OCI-LY1 (cell line): ENCODE measurements around the gene ZDHHC14.

Source experiments
- H2AFZ ChIP-seq: fragments of 200-600 bp; sonication (generic), shearing (Covaris generic); 2 replicates; pipeline ENCODE4 v1.6.0; 2014; ENCODE audit warnings: antibody characterized with exemption, mild to moderate bottlenecking, low read length
- H3F3A ChIP-seq: fragments of 200-600 bp; sonication (generic), shearing (Covaris generic); 2 replicates; pipeline ENCODE4 v1.6.0; 2014; ENCODE audit warnings: mild to moderate bottlenecking, antibody characterized with exemption, low read length, moderate library complexity; ENCODE audit not compliant: insufficient read depth
- H3K27ac ChIP-seq: fragments of 200-600 bp; sonication (generic); 2 replicates; pipeline ENCODE4 v1.5.1; 2014; ENCODE audit warnings: low read length, mixed run types, mild to moderate bottlenecking, low read depth; ENCODE audit not compliant: poor library complexity, severe bottlenecking
- H3K27me3 ChIP-seq: fragments of 200-600 bp; sonication (generic); 2 replicates; pipeline ENCODE4 v1.6.0; 2014; ENCODE audit warnings: antibody characterized with exemption, mild to moderate bottlenecking, low read length, moderate library complexity; ENCODE audit not compliant: insufficient read depth
- H3K36me3 ChIP-seq: fragments of 200-600 bp; sonication (generic); 2 replicates; pipeline ENCODE4 v1.6.1; 2014; ENCODE audit warnings: mild to moderate bottlenecking, antibody characterized with exemption, low read length, moderate library complexity, mixed read lengths; ENCODE audit not compliant: insufficient read depth
- H3K4me1 ChIP-seq: fragments of 200-600 bp; sonication (generic); 2 replicates; pipeline ENCODE4 v1.5.1; 2014; ENCODE audit warnings: mild to moderate bottlenecking, low read length, moderate library complexity; ENCODE audit not compliant: insufficient read depth, severe bottlenecking
- H3K4me2 ChIP-seq: fragments of 200-600 bp; sonication (generic), shearing (Covaris generic); 2 replicates; pipeline ENCODE4 v1.6.1; 2014; ENCODE audit warnings: low read length
- H3K4me3 ChIP-seq: fragments of 200-600 bp; sonication (generic); 2 replicates; pipeline ENCODE4 v1.5.1; 2014; ENCODE audit warnings: low read length, low read depth, mild to moderate bottlenecking, mixed read lengths; ENCODE audit not compliant: poor library complexity, severe bottlenecking
- H3K79me2 ChIP-seq: fragments of 200-600 bp; shearing (Covaris generic); 2 replicates; pipeline ENCODE4 v1.6.1; 2016; ENCODE audit warnings: mixed run types, low read length, mixed read lengths; ENCODE audit not compliant: insufficient read depth
- H3K9ac ChIP-seq: fragments of 200-600 bp; sonication (generic), shearing (Covaris generic); 2 replicates; pipeline ENCODE4 v1.6.1; 2014; ENCODE audit warnings: mild to moderate bottlenecking, low read length, mixed read lengths
- H3K9me2 ChIP-seq: fragments of 200-600 bp; sonication (generic), shearing (Covaris generic); 2 replicates; pipeline ENCODE4 v1.6.1; 2014; ENCODE audit warnings: low read depth, mild to moderate bottlenecking, low read length, mixed read lengths
- H3K9me3 ChIP-seq: fragments of 200-600 bp; shearing (Covaris generic); 2 replicates; pipeline ENCODE4 v1.6.1; 2014; ENCODE audit warnings: low read length, mixed read lengths
- H4K20me1 ChIP-seq: fragments of 200-600 bp; sonication (generic), shearing (Covaris generic); 2 replicates; pipeline ENCODE4 v1.6.0; 2016; ENCODE audit warnings: mild to moderate bottlenecking, low read length; ENCODE audit not compliant: insufficient read depth
- EZH2 ChIP-seq: fragments of 200-600 bp; sonication (generic), shearing (Covaris generic); IDR thresholded peaks from 2 replicates; pipeline ENCODE4 v1.8.0; 2017; ENCODE audit warnings: borderline replicate concordance, mixed run types, mild to moderate bottlenecking, antibody characterized with exemption, low read length, moderate library complexity, mixed read lengths
- TF ChIP-seq, protein P1 (sequence below): fragments of 200-600 bp; sonication (generic), shearing (Covaris generic); IDR thresholded peaks from 2 replicates; pipeline ENCODE4 v1.5.1; 2017; ENCODE audit warnings: mild to moderate bottlenecking, antibody characterized with exemption, low read length, moderate library complexity, mixed read lengths

Gene ZDHHC14

DNA sequence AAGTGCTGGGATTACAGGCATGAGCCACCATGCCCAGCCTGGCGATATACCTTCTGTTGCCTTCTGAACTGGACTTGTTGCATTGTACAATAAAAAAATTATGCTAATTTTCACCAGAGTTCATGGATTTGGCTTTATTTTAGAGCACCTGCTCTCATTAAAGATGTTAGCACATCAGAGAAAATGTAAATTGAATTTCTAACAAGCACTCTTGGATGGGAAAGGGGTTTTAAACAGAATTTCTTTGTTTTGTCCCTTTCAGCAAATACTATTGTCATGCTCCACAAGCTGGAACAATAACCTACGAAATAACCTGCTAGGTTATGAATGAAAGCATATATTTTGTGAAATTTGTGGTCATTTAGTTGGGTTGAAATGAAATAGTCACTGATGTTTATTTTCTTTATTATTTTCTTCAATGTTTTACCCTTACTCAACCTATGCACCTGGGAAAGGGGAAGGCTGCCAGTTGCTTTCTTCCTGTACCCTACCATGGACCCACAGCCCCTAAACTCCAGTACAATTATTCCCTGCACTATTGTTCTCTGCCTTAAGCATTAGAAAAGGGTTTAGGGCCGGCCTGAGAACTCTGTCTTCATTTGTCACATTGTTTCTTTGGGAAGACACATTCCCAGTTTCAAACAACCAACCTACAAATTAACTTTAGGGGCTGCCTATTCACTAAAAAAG, 22.2 kb downstream of the ZDHHC14 start:
- H4K20me1 ChIP-seq, result no peaks in the 10 kb centered on the region
- no peaks in the 10 kb centered on the region for H3K36me3 ChIP-seq
- no peak overlapping the region for H3K4me3 ChIP-seq
- no peaks in the 10 kb centered on the region for H3K9me3 ChIP-seq
- no peak overlapping the region for H3K27ac ChIP-seq
- no peak overlapping the region for H3K4me2 ChIP-seq
- no peaks in the 10 kb centered on the region for H3K79me2 ChIP-seq
- H3K27me3 ChIP-seq, result no peaks in the 10 kb centered on the region; the same call in 1 of the 2 replicates
- no peak overlapping the region for H2AFZ ChIP-seq
- no peaks in the 10 kb centered on the region for H3K9me2 ChIP-seq
- no peak overlapping the region for H3K9ac ChIP-seq
- H3K4me1 ChIP-seq, result no peaks in the 10 kb centered on the region
- TF ChIP-seq, protein P1, sequence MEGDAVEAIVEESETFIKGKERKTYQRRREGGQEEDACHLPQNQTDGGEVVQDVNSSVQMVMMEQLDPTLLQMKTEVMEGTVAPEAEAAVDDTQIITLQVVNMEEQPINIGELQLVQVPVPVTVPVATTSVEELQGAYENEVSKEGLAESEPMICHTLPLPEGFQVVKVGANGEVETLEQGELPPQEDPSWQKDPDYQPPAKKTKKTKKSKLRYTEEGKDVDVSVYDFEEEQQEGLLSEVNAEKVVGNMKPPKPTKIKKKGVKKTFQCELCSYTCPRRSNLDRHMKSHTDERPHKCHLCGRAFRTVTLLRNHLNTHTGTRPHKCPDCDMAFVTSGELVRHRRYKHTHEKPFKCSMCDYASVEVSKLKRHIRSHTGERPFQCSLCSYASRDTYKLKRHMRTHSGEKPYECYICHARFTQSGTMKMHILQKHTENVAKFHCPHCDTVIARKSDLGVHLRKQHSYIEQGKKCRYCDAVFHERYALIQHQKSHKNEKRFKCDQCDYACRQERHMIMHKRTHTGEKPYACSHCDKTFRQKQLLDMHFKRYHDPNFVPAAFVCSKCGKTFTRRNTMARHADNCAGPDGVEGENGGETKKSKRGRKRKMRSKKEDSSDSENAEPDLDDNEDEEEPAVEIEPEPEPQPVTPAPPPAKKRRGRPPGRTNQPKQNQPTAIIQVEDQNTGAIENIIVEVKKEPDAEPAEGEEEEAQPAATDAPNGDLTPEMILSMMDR, result no peak
- TF ChIP-seq EZH2, result no peak
- H3F3A ChIP-seq, result no peaks in the 10 kb centered on the region

DNA sequence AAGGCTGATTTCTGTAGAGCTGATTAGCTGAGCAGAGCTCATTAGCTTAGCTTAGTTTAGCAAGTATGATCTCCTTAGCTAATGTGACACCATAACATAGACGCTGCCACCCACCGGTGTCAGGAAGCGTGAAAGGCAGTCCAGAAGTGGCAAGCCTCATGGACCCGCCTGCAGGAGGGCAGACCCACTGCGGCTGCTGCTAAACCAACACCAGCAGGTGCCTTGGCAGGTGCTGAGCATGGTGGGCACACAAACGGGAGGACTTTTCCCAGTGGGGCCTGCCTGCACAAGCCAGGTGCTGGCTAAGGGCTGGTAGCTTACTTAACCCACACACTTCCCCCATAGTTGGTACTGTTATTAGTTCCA, 22.7 kb downstream of the ZDHHC14 start:
- no peaks in the 10 kb centered on the region for H3K79me2 ChIP-seq
- H3K4me1 ChIP-seq, result no peaks in the 10 kb centered on the region
- TF ChIP-seq EZH2, result no peak
- TF ChIP-seq, protein P1, result no peak
- no peaks in the 10 kb centered on the region; the same call in 1 of the 2 replicates for H3K27me3 ChIP-seq
- no peaks in the 10 kb centered on the region for H3F3A ChIP-seq
- H3K36me3 ChIP-seq, result no peaks in the 10 kb centered on the region
- H4K20me1 ChIP-seq, result no peaks in the 10 kb centered on the region
- no peaks in the 10 kb centered on the region for H3K9me3 ChIP-seq
- no peak overlapping the region for H3K4me2 ChIP-seq
- no peak overlapping the region for H2AFZ ChIP-seq
- no peak overlapping the region for H3K4me3 ChIP-seq
- no peaks in the 10 kb centered on the region for H3K9me2 ChIP-seq
- no peak overlapping the region for H3K9ac ChIP-seq
- H3K27ac ChIP-seq, result no peak overlapping the region

DNA sequence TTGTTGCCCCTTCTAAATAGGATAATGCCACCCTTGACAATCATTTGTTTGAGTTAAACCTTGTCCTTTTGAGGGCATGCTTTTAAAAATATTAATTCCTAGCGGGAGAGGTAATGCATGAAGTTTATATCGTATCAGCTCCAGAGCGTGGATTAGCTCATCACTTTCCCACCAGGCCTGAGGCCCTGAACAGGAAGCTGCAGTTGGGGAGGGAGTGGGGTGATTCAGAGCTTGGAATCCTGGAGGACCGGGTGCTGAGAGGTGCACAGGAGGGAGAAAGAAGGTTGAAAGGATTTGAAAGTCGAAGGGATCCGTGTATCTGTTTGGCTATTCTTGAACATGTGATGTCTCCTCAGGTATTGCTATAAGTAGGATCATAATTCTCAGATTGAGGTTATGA, 25.0 kb downstream of the ZDHHC14 start:
- no peaks in the 10 kb centered on the region for H3K36me3 ChIP-seq
- no peak overlapping the region for H3K9ac ChIP-seq
- H3K9me2 ChIP-seq, result no peaks in the 10 kb centered on the region
- TF ChIP-seq EZH2, result no peak
- TF ChIP-seq, protein P1, result no peak
- H4K20me1 ChIP-seq, result no peaks in the 10 kb centered on the region
- no peaks in the 10 kb centered on the region for H3K4me1 ChIP-seq
- no peaks in the 10 kb centered on the region for H3K79me2 ChIP-seq
- no peaks in the 10 kb centered on the region; the same call in 1 of the 2 replicates for H3K27me3 ChIP-seq
- no peaks in the 10 kb centered on the region for H3K9me3 ChIP-seq
- no peak overlapping the region for H2AFZ ChIP-seq
- no peaks in the 10 kb centered on the region for H3F3A ChIP-seq
- no peak overlapping the region for H3K4me3 ChIP-seq
- no peak overlapping the region for H3K27ac ChIP-seq
- H3K4me2 ChIP-seq, result no peak overlapping the region
